Parathyroid adenoma (tissue), 2 donors: ENCODE results near the gene RPS6KC1.

Source experiments
- H2AFZ ChIP-seq: fragments of 300-600 bp; sonication (generic); one replicate; pipeline ENCODE4 v1.7.0; 2017; ENCODE audit warnings: antibody characterized with exemption, mild to moderate bottlenecking
- H3K27ac ChIP-seq: fragments of 300-600 bp; sonication (generic); one replicate; pipeline ENCODE4 v1.7.0; 2017
- H3K27me3 ChIP-seq: fragments of 300-600 bp; sonication (generic); one replicate; pipeline ENCODE4 v1.7.0; 2017; ENCODE audit warnings: low read length; ENCODE audit not compliant: control insufficient read depth, insufficient read depth
- H3K36me3 ChIP-seq: fragments of 300-600 bp; sonication (generic); one replicate; pipeline ENCODE4 v1.7.0; 2017; ENCODE audit warnings: low read length; ENCODE audit not compliant: control insufficient read depth, insufficient read depth
- H3K4me1 ChIP-seq: fragments of 300-600 bp; sonication (generic); one replicate; pipeline ENCODE4 v1.7.0; 2017; ENCODE audit warnings: control low read depth
- H3K4me2 ChIP-seq: fragments of 300-600 bp; sonication (generic); one replicate; pipeline ENCODE4 v1.7.0; 2017; ENCODE audit warnings: low read length
- H3K4me3 ChIP-seq: fragments of 300-600 bp; sonication (generic); one replicate; pipeline ENCODE4 v1.7.0; 2017; ENCODE audit warnings: low read depth, low read length
- H3K79me2 ChIP-seq: fragments of 300-600 bp; sonication (generic); one replicate; pipeline ENCODE4 v1.7.0; 2017; ENCODE audit warnings: control low read depth
- H3K9ac ChIP-seq: fragments of 300-600 bp; sonication (generic); one replicate; pipeline ENCODE4 v1.7.0; 2017; ENCODE audit warnings: mild to moderate bottlenecking
- H3K9me3 ChIP-seq: fragments of 300-600 bp; sonication (generic); one replicate; pipeline ENCODE4 v1.7.0; 2017; ENCODE audit warnings: low read length; ENCODE audit not compliant: control insufficient read depth
- TF ChIP-seq, protein P1 (sequence below): fragments of 300-600 bp; sonication (generic); IDR thresholded peaks from one replicate; pipeline ENCODE4 v1.7.0; 2017; ENCODE audit warnings: antibody characterized with exemption, mild to moderate bottlenecking
- donor health status: primary hyperparathyroidism.

RPS6KC1 gene

DNA sequence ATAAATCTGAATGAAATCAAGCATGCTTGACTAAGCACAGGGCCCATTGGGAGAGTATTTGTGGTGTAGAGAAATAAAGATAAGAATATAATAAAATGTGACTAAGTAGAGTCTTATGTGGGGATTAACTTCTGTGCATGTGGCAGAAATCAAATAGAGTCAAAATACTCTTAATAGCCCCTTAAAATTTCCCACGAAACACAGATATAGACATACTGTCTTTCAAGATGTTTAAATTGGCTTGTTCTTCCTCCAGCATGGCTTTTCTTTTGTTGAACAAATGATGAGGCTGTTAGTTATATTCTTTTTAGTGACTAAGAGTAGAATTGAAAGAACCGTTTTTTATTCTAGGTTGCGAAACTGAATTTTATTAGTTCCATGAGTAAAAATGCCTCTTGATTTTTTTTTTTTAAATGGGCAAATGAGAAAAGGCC lies 112.3 kb downstream of the RPS6KC1 start:
- no peaks in the 10 kb centered on the region for H3K9me3 ChIP-seq
- H3K4me2 ChIP-seq = no peak overlapping the region
- H3K27me3 ChIP-seq = no peaks in the 10 kb centered on the region
- H3K4me3 ChIP-seq = no peak overlapping the region
- no peaks in the 10 kb centered on the region for H3K79me2 ChIP-seq
- TF ChIP-seq, protein P1, sequence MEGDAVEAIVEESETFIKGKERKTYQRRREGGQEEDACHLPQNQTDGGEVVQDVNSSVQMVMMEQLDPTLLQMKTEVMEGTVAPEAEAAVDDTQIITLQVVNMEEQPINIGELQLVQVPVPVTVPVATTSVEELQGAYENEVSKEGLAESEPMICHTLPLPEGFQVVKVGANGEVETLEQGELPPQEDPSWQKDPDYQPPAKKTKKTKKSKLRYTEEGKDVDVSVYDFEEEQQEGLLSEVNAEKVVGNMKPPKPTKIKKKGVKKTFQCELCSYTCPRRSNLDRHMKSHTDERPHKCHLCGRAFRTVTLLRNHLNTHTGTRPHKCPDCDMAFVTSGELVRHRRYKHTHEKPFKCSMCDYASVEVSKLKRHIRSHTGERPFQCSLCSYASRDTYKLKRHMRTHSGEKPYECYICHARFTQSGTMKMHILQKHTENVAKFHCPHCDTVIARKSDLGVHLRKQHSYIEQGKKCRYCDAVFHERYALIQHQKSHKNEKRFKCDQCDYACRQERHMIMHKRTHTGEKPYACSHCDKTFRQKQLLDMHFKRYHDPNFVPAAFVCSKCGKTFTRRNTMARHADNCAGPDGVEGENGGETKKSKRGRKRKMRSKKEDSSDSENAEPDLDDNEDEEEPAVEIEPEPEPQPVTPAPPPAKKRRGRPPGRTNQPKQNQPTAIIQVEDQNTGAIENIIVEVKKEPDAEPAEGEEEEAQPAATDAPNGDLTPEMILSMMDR = no peak
- no peaks in the 10 kb centered on the region for H3K4me1 ChIP-seq
- no peaks in the 10 kb centered on the region for H3K36me3 ChIP-seq
- no peak overlapping the region for H3K9ac ChIP-seq
- no peak overlapping the region for H2AFZ ChIP-seq
- H3K27ac ChIP-seq = no peak overlapping the region

DNA sequence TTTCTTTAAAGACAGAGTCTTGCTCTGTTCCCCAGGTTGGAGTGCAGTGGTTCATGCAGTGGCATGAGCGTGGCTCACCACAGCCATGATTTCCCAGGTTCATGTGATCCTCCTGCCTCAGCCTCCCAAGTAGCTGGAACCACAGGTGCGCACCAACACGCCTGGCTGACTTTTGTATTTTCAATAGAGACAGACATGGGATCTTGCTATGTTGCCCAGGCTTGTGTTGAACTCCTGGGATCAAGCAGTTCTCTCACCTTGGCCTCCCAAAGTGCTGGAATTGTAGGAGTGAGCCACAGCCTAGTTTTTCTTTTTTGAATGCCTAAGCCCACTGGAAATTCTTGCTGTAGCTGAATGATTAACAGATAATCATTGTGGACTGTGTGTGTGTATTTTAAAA lies 113.5 kb downstream of the RPS6KC1 start:
- no peak overlapping the region for H3K4me2 ChIP-seq
- H3K79me2 ChIP-seq = no peaks in the 10 kb centered on the region
- H3K27ac ChIP-seq = no peak overlapping the region
- H3K4me1 ChIP-seq = no peaks in the 10 kb centered on the region
- TF ChIP-seq, protein P1 = no peak
- no peak overlapping the region for H3K9ac ChIP-seq
- H3K4me3 ChIP-seq = no peak overlapping the region
- no peaks in the 10 kb centered on the region for H3K36me3 ChIP-seq
- H3K27me3 ChIP-seq = no peaks in the 10 kb centered on the region
- H3K9me3 ChIP-seq = no peaks in the 10 kb centered on the region
- H2AFZ ChIP-seq = no peak overlapping the region

DNA sequence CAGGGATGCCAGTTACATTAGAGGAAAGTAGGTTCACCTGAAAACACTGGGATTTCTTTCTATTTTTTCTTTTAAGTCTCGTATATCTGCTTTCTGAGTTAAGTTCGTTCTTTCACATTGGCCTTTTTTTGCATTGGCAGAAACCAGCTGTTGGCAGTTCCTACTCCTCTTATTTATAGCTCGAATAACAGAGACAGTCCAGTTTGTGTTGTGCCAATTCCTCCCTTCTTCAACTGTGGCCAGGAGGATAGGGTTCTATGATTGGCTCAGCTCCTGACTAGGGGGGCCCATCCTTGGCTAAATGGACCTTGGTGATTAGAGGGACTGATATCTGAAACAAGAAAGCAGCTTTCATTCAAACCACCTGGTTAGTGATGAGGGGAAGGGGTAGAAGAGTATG lies 115.8 kb downstream of the RPS6KC1 start:
- Histone ChIP-seq H3K9ac (no peak overlapping the region), H2AFZ (no peak overlapping the region), H3K27me3 (no peaks in the 10 kb centered on the region), H3K9me3 (no peaks in the 10 kb centered on the region), H3K36me3 (no peaks in the 10 kb centered on the region), H3K4me2 (no peak overlapping the region), H3K79me2 (no peaks in the 10 kb centered on the region), H3K4me1 (no peaks in the 10 kb centered on the region), H3K27ac (no peak overlapping the region), H3K4me3 (no peak overlapping the region)
- TF ChIP-seq, protein P1 = no peak

DNA sequence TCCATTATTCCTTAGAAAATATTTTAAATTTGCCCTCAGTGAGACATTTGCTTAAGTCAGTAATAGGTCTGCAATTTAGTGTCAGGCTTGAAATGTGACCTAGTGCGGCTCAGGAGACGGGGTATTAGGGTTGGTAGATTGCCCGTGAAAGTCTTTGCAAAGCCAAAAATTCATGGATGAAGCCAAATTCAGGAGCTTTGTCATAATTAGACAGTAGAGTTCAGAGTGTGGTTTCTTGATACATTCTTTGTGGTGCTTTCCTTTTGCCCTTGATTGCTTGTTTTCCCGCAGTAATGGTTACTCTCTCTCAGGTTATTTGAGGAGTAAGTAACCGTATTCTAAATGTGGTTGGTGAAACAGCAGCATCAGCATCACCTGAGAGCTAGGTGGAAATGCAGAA lies 120.7 kb downstream of the RPS6KC1 start:
- no peak overlapping the region for H3K4me3 ChIP-seq
- H3K27me3 ChIP-seq = no peaks in the 10 kb centered on the region
- H3K4me2 ChIP-seq = no peak overlapping the region
- no peaks in the 10 kb centered on the region for H3K9me3 ChIP-seq
- TF ChIP-seq, protein P1 = no peak
- no peak overlapping the region for H2AFZ ChIP-seq
- no peak overlapping the region for H3K9ac ChIP-seq
- no peaks in the 10 kb centered on the region for H3K79me2 ChIP-seq
- H3K36me3 ChIP-seq = no peaks in the 10 kb centered on the region
- no peak overlapping the region for H3K27ac ChIP-seq
- no peaks in the 10 kb centered on the region for H3K4me1 ChIP-seq

DNA sequence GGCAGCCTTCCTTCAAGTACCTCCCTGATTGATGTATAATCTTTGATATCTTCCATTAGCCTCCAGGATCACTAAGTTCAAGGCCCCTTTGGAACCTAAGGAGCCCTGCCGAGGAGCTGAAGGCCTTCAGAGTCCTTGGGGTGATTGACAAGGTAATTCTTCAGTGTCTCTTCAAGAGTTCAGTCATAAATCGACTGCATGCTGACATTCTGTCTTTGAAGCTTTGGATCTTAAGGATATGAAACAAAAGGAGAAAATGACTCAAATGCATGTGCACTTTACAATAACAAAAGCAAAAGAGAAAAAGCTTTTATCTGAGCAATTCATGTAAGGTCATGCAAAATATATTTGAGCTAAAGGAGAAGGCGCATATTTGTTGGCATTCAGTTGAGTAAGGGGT lies 125.3 kb downstream of the RPS6KC1 start:
- no peaks in the 10 kb centered on the region for H3K27me3 ChIP-seq
- H3K4me2 ChIP-seq = no peak overlapping the region
- no peak overlapping the region for H2AFZ ChIP-seq
- TF ChIP-seq, protein P1 = no peak
- no peaks in the 10 kb centered on the region for H3K36me3 ChIP-seq
- H3K4me1 ChIP-seq = no peaks in the 10 kb centered on the region
- no peak overlapping the region for H3K27ac ChIP-seq
- no peaks in the 10 kb centered on the region for H3K79me2 ChIP-seq
- H3K9me3 ChIP-seq = no peaks in the 10 kb centered on the region
- no peak overlapping the region for H3K9ac ChIP-seq
- no peak overlapping the region for H3K4me3 ChIP-seq
